Measurements from ENCODE around the gene STK35.
"Not testable (repeated sequence)": the region's sequence is repeated elsewhere in the genome, so short reads cannot be mapped to it uniquely, and the experiment has no call there.

The STK35 gene

DNA sequence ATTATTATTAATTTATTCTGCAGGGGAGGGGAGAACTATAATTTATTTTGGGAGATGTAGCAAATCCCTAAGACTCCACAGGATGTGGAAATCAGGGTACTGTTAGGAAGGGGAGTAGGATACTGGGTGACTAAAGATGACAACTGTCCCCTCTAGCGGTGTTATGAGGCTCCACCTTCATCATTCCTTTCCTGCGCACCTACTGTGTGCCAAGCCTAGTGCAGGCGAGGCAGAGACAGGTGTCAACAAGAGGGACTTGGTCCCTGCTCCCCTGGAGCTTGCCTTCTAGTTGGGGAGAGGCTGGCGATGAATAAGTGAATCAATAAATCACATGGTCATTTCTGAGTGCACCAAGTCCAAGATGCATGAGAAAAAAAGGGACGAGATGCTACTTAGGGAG is 65.5 kb downstream of the STK35 start:
- H3K4me3 ChIP-seq (ENCODE audit: low read depth, low read length), result no peak overlapping the region
- TF ChIP-seq, protein P1, sequence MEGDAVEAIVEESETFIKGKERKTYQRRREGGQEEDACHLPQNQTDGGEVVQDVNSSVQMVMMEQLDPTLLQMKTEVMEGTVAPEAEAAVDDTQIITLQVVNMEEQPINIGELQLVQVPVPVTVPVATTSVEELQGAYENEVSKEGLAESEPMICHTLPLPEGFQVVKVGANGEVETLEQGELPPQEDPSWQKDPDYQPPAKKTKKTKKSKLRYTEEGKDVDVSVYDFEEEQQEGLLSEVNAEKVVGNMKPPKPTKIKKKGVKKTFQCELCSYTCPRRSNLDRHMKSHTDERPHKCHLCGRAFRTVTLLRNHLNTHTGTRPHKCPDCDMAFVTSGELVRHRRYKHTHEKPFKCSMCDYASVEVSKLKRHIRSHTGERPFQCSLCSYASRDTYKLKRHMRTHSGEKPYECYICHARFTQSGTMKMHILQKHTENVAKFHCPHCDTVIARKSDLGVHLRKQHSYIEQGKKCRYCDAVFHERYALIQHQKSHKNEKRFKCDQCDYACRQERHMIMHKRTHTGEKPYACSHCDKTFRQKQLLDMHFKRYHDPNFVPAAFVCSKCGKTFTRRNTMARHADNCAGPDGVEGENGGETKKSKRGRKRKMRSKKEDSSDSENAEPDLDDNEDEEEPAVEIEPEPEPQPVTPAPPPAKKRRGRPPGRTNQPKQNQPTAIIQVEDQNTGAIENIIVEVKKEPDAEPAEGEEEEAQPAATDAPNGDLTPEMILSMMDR (IDR thresholded peaks at IDR 0.05; ENCODE audit: low read depth, low read length, missing control alignments), result no peak
- in situ Hi-C loops (cut with HindIII; ENCODE audit: low sequenced_read_pairs), result loop anchor here (10.0 kb wide), 1 partner anchor 212 kb away; no protein-coding TSS in a partner anchor
- no peak for DNase-seq (ENCODE audit: low read depth)

DNA sequence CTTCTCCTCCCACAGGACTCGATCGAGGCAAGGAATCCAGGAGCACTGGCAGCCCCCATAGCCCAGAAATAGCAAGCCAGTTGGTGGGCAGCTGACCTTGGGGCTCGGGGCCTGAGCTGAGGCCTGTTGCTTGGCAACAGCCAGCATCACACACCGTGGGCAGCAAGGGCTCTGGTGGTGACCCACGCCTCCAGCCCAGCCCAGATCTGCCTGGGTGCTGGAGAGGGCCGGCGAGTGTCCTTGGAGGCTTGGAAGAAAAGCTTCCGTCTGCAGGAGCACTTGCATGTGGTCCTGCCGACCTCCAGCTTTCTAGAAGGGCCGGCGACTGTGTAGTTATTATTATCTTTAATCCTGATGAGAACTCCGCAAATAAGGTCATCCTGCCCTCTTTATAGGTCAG is 67.3 kb downstream of the STK35 start:
- TF ChIP-seq, protein P1 (IDR thresholded peaks at IDR 0.05; ENCODE audit: low read depth, low read length, missing control alignments), result no peak
- no peak overlapping the region for H3K4me3 ChIP-seq (ENCODE audit: low read depth, low read length)
- in situ Hi-C loops (cut with HindIII; ENCODE audit: low sequenced_read_pairs), result loop anchor here (10.0 kb wide), 1 partner anchor 214 kb away; no protein-coding TSS in a partner anchor
- DNase-seq (ENCODE audit: low read depth), result no peak

DNA sequence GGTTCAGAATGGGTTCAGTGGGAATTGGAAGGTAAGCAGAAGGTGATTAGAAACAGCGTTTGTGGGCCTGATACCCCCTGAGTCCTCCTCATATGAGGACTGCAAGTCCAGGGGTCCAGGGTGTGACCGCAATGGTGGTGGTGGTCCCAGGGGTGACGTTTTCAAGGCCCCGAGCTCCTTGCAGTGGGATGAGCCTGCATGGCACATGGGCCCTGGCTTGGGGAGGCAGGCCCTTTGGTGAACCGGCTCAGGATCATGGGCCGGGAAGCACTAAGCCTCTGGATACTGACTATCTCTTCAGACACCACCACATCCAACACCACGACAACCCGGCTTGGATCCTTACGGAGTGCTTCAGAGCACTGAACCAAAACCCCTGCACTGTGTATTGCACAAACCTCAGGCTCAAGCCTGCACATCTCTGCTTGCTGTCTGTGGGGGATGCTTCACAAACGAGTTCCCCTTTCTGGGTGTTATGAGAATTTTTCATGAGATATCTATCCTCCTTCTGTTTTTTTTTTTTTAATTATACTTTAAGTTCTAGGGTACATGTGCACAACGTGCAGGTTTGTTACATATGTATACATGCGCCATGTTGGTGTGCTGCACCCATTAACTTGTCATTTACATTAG is 67.9 kb downstream of the STK35 start:
- TF ChIP-seq, protein P1 (IDR thresholded peaks at IDR 0.05; ENCODE audit: low read depth, low read length, missing control alignments), result no peak
- in situ Hi-C loops (cut with HindIII; ENCODE audit: low sequenced_read_pairs), result loop anchor here (10.0 kb wide), 1 partner anchor 215 kb away; no protein-coding TSS in a partner anchor
- H3K4me3 ChIP-seq (ENCODE audit: low read depth, low read length), result no peak overlapping the region

DNA sequence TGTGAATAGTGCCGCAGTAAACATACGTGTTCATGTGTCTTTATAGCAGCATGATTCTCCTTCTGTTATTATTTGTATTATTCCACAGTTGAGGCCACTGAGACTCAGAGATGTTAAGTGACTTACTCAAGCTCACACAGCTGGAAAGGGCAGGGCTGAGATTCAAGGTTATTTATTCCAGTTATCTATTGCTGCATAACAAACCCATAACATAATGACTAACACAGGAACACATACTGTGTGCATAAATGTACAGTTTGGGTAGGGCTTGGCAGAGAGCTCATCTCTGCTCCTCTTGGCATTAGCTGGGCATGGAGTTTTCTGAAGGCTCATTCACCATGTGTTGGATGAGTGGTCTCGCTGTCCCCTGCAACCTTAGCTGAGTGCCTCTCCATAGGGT is 68.8 kb downstream of the STK35 start:
- in situ Hi-C loops (cut with HindIII; ENCODE audit: low sequenced_read_pairs), result no loop called here
- TF ChIP-seq, protein P1 (IDR thresholded peaks at IDR 0.05; ENCODE audit: low read depth, low read length, missing control alignments), result no peak
- no peak overlapping the region for H3K4me3 ChIP-seq (ENCODE audit: low read depth, low read length)
- no peak for DNase-seq (ENCODE audit: low read depth)

More for the DNA sequence above, 67.9 kb downstream of the STK35 start:
- DNase-seq (ENCODE audit: low read depth), result no peak

DNA sequence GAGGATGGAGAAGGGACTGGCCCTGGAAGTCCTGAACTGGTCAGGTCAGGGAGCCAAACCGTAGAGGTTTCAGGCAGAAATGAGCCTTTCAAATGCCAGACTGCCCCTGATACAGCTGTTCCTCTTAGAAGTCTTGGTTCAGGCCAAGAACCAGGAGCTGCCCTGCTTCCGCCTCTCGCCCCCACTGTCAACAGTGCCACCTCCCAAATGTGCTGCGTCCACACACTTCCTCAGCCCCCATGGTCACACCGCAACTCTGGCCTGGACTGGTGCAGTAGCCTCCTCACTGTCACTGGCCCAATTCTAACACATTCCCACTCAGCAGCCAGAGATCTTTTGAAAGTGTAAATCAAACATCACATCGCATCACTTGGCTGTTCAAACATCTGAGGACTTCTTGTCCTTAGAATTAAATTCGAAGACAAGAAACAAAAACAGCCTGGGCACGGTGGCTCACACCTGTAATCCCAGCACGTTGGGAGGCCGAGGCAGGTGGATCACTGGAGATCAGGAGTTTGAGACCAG is 69.7 kb downstream of the STK35 start:
- no peak for DNase-seq (ENCODE audit: low read depth)
- no peak overlapping the region for H3K4me3 ChIP-seq (ENCODE audit: low read depth, low read length)
- in situ Hi-C loops (cut with HindIII; ENCODE audit: low sequenced_read_pairs), result no loop called here
- TF ChIP-seq, protein P1 (IDR thresholded peaks at IDR 0.05; ENCODE audit: low read depth, low read length, missing control alignments), result no peak

DNA sequence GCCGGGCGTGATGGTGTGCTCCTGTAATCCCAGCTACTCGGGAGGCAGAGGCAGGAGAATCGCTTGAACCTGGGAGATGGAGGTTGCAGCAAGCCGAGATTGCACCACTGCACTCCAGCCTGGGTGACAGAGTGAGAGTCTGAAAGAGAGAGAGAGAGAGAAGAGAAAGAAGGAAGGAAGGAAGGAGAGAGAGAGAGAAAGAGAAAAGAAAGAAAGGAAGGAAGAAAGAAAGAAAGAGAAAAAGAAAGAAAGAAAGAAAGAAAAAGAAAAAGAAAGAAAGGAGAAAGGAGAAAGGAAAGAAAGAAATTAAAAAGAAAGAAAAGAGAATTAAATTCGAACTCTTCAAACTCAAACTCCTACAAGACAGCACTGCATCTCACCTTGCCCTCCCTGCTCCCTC is 70.2 kb downstream of the STK35 start:
- in situ Hi-C loops (cut with HindIII; ENCODE audit: low sequenced_read_pairs); DNase-seq (ENCODE audit: low read depth); H3K4me3 ChIP-seq (ENCODE audit: low read depth, low read length): not testable (repeated sequence)

Measured in astrocyte of the cerebellum (primary cell).